H1 (cell line): ENCODE data around the gene ANO2.

Source experiments
- ATF2 ChIP-seq: IDR thresholded peaks from 2 replicates; pipeline ENCODE4 v1.6.1; 2012; ENCODE audit warnings: low read length, inconsistent platforms
- CHD1 ChIP-seq: IDR thresholded peaks from 2 replicates; pipeline ENCODE4 v1.6.1; 2012; ENCODE audit warnings: low read depth, low read length, improper control_type of control experiment
- CTCF ChIP-seq, 3 experiments: IDR thresholded peaks; 1 replicate in 2 of 3; 2 replicates in 1 of 3; pipeline versions ENCODE4 v1.5.1 to v1.6.1; 2011; ENCODE audit warnings: low read length in 3 of 3, mild to moderate bottlenecking in 3 of 3, inconsistent platforms in 2 of 3, low read depth in 1 of 3, moderate library complexity in 1 of 3; ENCODE audit not compliant: insufficient read depth in 1 of 3; ENCODE audit errors: control extremely low read depth in 1 of 3
- KDM5A ChIP-seq: fragments of 200-600 bp; IDR thresholded peaks from 2 replicates; pipeline ENCODE4 v1.7.1; 2012; ENCODE audit warnings: mild to moderate bottlenecking, low read length, inconsistent platforms, mixed read lengths
- TEAD4 ChIP-seq: IDR thresholded peaks from 2 replicates; pipeline ENCODE4 v1.6.1; 2012; ENCODE audit warnings: low read depth, low read length, inconsistent platforms, mixed read lengths

GRCh38 chr12:5758347-5758746 is 186.7 kb downstream of the ANO2 start:
- TF ChIP-seq ATF2 (no peak), CHD1 (no peak), TEAD4 (no peak), KDM5A (no peak), CTCF (IDR thresholded peaks at IDR 0.05; ENCODE audit: control extremely low read depth in 1 of 3, insufficient read depth in 1 of 3, low read depth in 1 of 3, low read length in 3 of 3) (no peak)
